Suppressor macrophage treated with lipopolysaccharide for 4 hours (primary cell): ENCODE data around the gene ZNF701.
A peak's percentile ranks its signal among the peaks of the same experiment; 100 is the strongest.
"Not testable (repeated sequence)": the region's sequence is repeated elsewhere in the genome, so short reads cannot be mapped to it uniquely, and the experiment has no call there.

Experiments
- DNase-seq: peaks from one replicate; pipeline ENCODE4 v3.0.0-alpha.2; 2020

ZNF701 gene

DNA sequence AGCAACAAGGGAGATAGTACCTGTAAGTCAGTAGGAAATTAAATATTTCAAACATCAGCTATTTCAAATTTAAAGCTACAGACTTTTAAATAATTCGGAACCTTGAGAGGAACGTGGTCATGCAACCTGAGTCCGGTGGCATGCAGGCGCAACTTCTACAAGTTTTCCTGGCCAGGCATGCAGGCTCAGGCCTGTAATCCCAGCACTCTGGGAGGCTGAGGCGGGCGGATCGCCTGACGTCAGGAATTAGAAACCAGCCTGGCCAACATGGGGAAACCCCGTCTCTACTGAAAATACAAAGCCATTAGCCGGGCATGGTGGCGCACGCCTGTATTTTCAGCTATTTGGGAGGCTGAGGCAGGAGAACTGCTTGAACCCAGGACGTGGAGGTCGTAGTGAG, 2.2 kb upstream of the ZNF701 start:
- DNase-seq: no peak

- DNase-seq: not testable (repeated sequence)
These were observed 468 bp upstream of the ZNF701 start for GRCh38 chr19:52569638-52569999.

DNA sequence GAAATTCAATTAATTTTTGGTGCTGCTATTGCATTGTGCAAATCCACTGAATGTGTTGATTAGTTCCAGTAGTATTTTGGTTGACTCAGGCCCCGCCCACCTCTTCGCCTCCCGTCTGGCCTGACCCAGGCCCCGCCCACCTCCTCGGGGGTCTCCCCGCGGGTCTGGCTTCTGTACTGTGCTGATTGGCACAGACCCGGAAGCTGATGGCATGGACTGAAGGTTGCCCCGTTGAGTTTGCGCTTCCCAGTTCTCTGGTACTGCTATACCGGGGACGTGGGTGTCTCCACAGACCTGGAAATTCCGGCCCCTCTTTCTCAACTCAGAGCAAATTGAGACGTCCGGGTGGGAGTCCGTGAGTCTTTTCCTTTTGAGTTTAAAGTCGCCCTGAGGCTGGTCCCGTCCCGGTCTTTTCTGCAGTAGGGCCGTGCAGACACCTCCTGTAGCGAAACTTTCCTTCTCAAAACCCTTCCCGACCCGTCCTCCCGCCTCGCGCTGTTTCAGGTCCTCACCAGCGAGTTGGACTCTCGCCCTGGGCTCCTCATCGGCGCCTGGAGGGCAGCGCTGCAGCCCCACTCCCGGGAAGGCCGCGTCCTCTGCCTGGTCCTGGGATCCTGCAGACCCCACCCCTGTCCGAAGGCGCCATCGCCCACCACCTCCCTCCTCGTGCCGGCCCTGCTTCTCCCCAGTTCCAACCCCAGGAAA, 14.8 kb downstream of the ZNF701 start:
- DNase-seq: no peak

DNA sequence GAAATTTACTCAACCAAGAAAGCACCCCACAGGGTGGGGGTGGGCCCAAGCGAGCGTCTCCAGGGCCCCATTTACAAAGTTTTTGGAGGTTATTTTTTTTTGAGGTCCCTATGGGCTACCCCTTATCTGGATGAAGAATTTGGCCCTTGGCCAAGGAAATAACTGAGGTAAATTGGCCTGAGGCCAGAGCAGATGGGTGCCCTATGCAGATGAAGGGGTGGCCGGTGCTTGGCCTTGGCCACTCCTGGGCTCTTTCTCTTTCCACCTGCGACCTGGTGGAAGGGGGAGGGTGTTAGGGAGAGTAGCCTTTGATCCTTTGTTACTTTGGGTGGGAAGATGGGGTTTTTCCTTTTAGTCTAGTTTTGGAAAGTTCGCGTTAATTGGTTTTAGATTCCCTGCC, 15.5 kb downstream of the ZNF701 start:
- DNase-seq: no peak

DNA sequence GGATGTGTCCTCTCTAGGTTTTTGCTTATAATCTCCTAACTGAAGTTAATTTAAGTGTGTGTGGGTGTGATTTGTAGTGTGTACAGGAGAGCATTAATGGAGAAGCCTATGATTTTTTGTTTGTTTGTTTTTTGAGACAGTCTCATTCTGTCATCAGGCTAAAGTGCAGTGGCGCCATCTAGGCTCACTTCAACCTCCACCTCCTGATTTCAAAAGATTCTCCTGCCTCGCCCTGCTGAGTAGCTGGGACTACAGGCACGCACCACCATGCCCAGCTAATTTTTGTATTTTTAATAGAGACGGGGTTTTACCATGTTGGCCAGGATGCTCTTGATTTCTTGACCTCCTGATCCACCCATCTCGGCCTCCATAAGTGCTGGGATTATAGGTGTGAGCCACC, 20.6 kb downstream of the ZNF701 start:
- DNase-seq: no peak

GRCh38 chr19:52592301-52592700, 22.2 kb downstream of the ZNF701 start:
- no peak for DNase-seq

GRCh38 chr19:52593441-52593840, 23.4 kb downstream of the ZNF701 start:
- DNase-seq: not testable (repeated sequence)

- no peak for DNase-seq
These were observed 29.2 kb downstream of the ZNF701 start for GRCh38 chr19:52599241-52599640.

DNA sequence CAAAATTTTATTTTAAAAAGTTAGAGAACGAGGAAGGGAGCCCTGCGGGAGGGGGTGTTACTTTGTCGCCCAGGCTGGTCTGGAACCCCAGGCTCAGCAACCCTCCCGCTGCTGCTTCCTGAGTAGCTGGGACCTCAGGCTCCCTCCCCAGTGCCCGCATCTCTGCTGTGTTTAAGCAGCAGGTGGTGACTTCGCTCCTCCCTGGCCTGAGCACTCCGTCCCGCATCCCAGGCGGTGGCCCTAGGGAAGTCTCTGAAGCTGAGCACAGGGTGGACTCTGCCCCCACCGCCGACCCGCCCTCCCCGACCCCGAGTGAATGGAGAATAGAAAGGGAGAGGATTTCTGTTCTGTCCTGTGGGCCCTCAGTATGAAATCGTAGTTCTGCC, 30.5 kb downstream of the ZNF701 start:
- DNase-seq: no peak

DNA sequence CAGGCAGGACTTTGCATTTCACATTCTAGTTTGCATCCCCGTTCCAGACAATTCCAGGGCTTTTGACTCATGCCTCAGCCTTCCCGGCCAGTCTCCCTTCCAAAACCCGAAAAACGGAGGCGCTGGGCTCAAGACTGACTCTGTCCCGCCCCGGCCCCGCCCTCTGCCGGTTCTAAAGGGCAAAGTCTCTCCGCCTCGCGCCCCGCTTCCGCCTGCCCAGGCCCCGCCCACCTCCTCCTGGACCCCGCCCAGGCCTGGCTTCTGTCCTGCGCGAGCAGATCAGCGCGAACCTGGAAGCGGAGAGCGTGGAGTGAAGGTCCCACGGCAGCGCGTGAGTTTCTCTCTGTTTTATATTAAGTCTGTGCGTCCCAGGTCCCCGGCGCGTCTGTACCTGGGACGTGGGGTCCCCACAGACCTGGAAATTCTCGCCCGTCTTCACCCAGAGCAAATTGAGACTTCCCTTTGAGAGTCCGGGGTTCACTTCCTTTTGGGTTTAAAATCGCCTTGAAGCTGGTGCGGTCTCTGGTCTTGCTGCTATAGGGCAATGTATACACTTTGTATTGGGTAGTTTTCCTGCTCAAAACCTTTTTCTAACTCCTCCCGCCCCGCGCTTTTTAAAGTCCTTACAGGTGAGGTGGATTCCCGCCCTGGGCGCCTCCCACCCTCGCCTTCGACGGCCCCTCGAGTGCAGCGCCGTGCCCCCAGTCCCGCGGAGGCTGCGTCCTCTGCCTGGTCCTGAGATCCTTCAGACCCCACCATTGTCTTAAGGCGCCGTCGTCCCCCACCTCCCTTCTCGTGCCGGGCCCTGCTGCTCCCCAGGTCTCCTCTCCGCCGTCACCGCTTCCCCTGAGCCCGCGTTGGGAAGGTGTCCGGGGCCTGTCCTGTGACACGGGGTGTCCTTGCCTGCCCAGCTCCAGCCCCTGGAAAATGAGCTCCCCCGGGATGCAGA, 31.2 kb downstream of the ZNF701 start:
- peak; percentile 94 for DNase-seq

DNA sequence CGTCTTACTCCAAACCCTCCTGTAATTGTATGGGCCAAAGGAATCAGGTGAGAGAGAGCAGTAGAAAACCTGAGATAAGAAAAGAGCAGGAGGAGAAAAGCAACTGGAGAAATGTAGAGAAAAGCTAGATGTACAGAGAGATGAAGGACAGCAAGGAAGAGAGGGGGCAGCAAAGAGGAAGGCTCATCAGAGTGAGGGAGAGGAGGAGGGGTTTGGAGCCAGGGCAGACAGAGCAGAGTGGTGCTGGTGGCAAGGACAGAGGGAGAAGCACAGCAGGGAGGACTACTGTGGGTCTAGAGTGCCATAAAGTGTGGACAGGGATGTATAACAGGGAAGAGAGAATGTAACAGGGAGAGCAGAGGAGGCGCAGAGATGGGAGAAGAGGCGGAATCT, 31.9 kb downstream of the ZNF701 start:
- not testable (repeated sequence) for DNase-seq

DNA sequence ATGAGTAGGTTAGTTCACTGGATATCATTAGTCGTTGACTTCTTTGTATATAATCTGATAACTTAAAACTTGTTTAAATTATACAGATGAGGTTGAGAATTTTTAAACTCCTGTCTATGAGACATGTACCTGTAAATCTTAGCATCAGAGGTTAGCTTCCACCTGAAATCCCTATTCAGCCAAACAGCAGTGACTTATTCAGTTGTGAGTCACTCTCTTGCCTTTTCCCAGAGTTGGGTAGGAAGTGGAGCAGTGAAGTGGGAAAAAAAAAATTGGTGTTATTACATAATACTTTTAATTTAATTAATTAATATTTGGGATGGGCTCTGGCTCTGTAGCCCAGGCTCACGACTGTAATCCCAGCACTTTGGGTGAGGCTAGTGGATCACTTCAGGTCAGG, 32.9 kb downstream of the ZNF701 start:
- no peak for DNase-seq

DNA sequence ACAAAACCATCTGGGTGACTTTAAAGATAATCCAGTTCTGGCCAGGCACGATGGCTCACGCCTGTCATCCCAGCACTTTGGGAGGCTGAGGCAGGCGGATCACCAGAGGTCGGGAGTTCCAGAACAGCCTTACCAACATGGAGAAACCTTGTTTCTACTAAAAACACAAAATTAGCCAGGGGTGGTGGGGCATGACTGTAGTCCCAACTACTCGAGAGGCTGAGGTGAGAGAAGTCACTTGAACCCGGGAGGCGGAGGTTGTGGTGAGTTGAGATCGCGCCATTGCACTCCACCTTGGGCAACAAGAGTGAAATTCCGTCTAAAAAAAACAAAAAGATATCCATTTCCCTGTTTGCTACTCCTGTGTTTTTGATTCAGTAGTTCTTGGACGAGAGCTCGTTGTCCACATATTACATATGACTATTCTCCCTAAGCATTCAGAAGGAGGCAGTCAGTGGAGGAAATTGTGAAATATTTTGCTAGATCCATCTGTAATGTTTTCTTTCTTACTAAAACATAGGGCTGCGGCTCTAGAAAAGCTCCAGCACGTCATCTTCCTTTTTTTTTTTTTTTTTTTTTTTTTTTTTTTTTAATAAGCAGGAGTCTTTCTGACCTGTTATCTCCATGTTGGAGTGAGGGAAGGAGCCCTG, 33.6 kb downstream of the ZNF701 start:
- DNase-seq: no peak

DNA sequence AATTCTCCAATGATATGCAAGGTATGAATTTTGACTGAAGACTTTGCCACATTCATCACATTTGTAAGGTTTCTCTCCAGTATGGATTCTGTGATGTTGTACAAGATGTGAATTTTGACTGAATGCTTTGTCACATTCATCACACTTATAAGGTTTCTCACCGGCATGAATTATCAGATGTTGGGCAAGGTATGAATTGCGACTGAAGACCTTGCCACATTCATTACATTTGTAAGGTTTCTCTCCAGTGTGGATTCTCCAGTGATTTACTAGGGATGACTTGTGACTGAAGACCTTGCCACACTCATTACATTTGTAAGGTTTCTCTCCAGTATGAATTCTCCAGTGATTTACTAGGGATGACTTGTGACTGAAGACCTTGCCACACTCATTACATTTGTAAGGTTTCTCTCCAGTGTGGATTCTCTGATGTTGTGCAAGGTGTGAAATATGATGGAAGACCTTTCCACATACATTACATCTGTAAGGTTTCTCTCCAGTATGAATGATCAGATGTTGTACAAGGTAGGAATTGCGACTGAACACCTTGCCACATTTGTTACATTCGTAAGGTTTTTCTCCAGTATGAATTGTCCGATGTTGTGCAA, 43.3 kb downstream of the ZNF701 start:
- DNase-seq: no peak

GRCh38 chr19:52621376-52621775, 51.3 kb downstream of the ZNF701 start:
- DNase-seq: no peak

GRCh38 chr19:52622261-52622660, 52.2 kb downstream of the ZNF701 start:
- no peak for DNase-seq

DNA sequence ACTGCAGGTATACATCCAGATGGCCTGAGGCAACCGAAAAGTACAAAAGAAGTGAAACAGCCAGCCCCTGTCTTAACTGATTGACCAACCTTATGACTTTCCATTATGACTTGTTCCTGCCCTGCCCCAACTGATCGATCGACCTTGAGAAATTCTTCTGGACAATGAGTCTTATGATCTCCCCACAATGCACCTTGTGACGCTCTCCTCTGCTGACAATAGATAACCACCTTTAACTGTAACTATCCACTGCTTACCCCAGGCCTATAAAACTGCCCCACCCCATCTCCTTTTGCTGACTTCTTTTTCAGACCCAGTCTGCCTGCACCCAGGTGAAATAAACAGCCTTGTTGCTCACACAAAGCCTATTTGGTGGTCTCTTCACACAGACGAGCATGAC, 56.8 kb downstream of the ZNF701 start:
- no peak for DNase-seq

DNA sequence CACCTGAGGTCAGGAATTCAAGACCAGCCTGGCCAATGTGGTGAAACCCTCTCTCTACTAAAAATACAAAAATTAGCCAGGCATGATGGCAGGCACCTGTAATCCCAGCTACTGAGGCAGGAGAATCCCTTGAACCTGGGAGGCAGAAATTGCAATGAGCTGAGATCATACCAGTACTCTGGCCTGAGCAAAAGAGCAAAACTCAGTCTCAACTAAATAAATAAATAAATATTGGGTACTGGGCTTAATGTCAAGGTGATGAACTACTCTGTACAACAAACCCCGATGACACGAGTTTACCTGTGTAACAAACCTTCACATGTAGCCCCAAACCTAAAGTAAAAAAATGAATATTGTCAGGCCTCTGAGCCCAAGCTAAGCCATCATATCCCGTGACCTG, 57.4 kb downstream of the ZNF701 start:
- not testable (repeated sequence) for DNase-seq

DNA sequence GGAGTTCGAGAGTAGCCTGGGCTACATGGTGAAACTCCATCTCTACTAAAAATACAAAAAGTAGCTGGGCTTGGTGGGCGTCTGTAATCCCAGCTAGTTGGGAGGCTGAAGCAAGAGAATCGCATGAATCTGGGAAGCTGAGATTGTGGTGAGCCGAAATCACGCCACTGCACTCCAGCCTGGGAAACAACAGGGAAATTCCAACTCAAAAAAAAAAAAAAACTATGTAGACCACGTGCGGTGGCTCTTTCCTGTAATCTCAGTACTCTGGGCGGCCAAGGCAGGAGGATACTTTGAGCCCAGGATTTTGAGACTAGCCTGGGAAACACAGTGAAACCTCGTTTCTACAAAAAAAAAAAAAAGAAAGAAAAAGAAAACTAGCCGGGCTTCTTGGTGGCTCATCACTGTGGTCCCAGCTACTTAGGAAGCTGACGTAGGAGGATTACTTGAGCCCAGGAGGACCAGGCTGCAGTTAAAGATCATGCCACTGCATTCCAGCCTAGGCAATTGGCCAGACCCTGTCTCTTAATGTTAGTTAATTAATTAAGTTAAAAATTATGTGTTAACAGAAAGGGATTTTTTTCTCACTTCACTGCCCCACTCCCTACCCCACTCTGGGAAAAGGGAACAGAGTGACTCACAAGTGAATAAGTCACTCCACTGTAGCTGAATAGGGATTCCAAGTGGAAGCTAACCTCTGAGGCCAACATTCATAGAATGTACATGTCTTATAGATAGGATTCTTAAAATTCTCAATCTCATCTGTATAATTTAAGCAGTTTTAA, 65.9 kb downstream of the ZNF701 start:
- no peak for DNase-seq
